ENCODE results near the gene MCEMP1.

MCEMP1 gene

GRCh38 chr19:7661744-7662538 is 14.9 kb upstream of the MCEMP1 start:
- no peak overlapping the region for H3K4me3 ChIP-seq (ENCODE audit: low read depth, low read length)
- no peak for TF ChIP-seq CTCF (IDR thresholded peaks at IDR 0.05; ENCODE audit: control insufficient read depth, extremely low read depth, insufficient read depth)
- no peak for DNase-seq (ENCODE audit: low read depth)

GRCh38 chr19:7662657-7663056 is 14.2 kb upstream of the MCEMP1 start:
- DNase-seq (ENCODE audit: low read depth), result no peak
- no peak for TF ChIP-seq CTCF (IDR thresholded peaks at IDR 0.05; ENCODE audit: control insufficient read depth, extremely low read depth, insufficient read depth)

GRCh38 chr19:7663706-7664105 is 13.2 kb upstream of the MCEMP1 start:
- TF ChIP-seq CTCF (IDR thresholded peaks at IDR 0.05; ENCODE audit: control insufficient read depth, extremely low read depth, insufficient read depth), result no peak
- no peak overlapping the region for H3K4me3 ChIP-seq (ENCODE audit: low read depth, low read length)
- DNase-seq (ENCODE audit: low read depth), result no peak

More at GRCh38 chr19:7662657-7663056, 14.2 kb upstream of the MCEMP1 start:
- H3K4me3 ChIP-seq (ENCODE audit: low read depth, low read length), result no peak overlapping the region

- no peak for TF ChIP-seq CTCF (IDR thresholded peaks at IDR 0.05; ENCODE audit: control insufficient read depth, extremely low read depth, insufficient read depth)
- no peak overlapping the region for H3K4me3 ChIP-seq (ENCODE audit: low read depth, low read length)
- DNase-seq (ENCODE audit: low read depth), result peak; percentile 81
These were observed 11.8 kb upstream of the MCEMP1 start for GRCh38 chr19:7665076-7665475.

GRCh38 chr19:7668842-7669241 is 8.0 kb upstream of the MCEMP1 start, which contains the start of gene RETN:
TSS of gene RETN (plus strand) at chr19:7669049. CDS start at chr19:7669327, 278 bp downstream.
- DNase-seq (ENCODE audit: low read depth), result no peak
- no peak for TF ChIP-seq CTCF (IDR thresholded peaks at IDR 0.05; ENCODE audit: control insufficient read depth, extremely low read depth, insufficient read depth)
- no peak within 1 kb of the TSS for H3K4me3 ChIP-seq (ENCODE audit: low read depth, low read length)

GRCh38 chr19:7669641-7670040 is 7.2 kb upstream of the MCEMP1 start:
- no peak overlapping the region for H3K4me3 ChIP-seq (ENCODE audit: low read depth, low read length)
- TF ChIP-seq CTCF (IDR thresholded peaks at IDR 0.05; ENCODE audit: control insufficient read depth, extremely low read depth, insufficient read depth), result no peak
- no peak for DNase-seq (ENCODE audit: low read depth)

Measured in LNCaP clone FGC (cell line).